SW 1271 (cell line): ENCODE data around the gene DCHS1.

Experiments
- DNase-seq, 2 experiments: peaks; one replicate each; lab custom pipeline; 2025; lab: John Stamatoyannopoulos, UW

Gene DCHS1

GRCh38 chr11:6646071-6646470 is 9.5 kb downstream of the DCHS1 start:
- DNase-seq, result no peak

GRCh38 chr11:6642957-6643356 is 12.7 kb downstream of the DCHS1 start:
- DNase-seq, result no peak

GRCh38 chr11:6640985-6641701 is 14.5 kb downstream of the DCHS1 start:
- DNase-seq, result no peak

DNA sequence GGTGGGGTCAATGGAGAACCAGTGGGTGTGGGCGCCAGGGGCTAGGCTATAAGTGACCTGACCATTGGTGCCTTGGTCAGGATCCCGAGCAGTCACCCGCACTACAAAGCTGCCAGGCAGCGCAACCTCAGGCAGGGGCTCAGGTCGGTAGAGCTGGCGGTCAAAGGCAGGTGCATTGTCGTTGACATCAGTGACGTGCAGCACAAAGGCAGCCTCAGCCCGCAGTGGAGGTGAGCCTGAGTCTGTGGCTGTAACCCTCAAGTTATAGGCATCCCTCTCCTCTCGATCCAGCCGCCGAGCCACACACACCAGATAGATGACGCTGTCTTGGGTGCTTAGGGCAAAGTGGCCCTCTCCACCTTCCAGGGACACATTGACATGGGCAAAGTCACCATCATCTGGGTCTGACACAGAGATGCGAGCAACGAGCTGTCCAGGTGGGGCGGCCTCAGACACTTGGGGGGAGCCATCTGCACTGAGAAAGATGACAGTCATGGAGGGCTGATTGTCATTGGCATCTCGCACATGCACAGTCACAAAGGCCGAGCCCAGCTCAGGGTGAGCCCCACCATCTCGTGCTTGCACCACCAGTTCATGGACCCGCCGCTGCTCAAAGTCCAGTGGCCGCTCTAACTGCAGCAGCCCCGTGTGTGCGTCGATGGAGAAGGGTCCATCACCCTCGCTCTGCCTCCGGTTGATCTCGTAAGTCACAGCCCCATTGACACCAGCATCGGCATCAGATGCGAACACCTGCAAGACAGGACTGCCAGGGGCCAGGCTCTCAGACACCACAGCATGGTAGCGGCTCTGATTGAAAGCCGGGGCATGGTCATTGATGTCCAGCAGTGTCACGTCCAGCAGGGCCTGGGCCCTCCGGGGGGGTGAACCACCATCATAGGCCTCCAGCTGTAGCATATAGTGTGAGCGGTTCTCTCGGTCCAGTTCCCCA is 15.3 kb downstream of the DCHS1 start:
- no peak for DNase-seq

DNA sequence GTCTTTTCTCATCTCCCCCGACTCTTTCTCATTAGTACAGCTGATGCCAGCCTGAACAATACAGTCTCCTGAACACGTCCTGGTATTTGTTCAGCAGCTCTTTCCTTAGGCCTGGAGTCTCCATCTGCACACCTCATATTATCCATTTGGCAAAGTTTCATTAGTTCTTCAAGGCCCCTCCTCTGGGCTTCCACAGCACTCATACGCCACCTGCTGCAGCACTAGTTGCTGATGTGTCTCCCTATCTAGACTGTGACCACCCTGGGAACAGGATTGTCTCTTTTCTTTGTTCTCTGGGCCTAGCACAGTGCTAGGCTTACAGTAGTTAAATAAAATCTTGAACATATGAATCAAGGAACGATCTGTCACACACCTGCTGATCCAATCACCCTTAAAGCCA is 17.2 kb downstream of the DCHS1 start:
- no peak for DNase-seq

- no peak for DNase-seq
Observed at GRCh38 chr11:6637871-6638270, 17.7 kb downstream of the DCHS1 start.

GRCh38 chr11:6636480-6636879 is 19.1 kb downstream of the DCHS1 start:
- DNase-seq, result no peak

- DNase-seq, result no peak
Observed at GRCh38 chr11:6635082-6635932, 20.3 kb downstream of the DCHS1 start.

DNA sequence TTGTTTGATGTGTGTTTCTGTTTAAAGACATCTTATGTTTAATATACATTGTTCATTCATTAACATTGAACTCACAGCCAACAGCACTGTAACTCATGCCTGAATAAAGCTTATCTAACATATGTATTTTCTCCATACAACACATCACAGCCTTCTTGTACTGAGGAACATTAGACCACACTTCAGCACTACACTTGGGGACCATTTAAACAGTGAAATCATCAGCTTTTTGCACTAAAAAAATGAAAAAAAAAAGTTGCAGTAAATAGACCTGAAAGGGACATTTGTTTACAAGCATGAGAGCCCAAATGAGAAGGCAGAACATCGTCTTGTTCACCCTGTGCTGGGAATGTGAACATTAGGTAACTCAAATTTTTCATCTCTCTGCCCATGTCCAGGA is 21.1 kb downstream of the DCHS1 start:
- DNase-seq, result no peak

DNA sequence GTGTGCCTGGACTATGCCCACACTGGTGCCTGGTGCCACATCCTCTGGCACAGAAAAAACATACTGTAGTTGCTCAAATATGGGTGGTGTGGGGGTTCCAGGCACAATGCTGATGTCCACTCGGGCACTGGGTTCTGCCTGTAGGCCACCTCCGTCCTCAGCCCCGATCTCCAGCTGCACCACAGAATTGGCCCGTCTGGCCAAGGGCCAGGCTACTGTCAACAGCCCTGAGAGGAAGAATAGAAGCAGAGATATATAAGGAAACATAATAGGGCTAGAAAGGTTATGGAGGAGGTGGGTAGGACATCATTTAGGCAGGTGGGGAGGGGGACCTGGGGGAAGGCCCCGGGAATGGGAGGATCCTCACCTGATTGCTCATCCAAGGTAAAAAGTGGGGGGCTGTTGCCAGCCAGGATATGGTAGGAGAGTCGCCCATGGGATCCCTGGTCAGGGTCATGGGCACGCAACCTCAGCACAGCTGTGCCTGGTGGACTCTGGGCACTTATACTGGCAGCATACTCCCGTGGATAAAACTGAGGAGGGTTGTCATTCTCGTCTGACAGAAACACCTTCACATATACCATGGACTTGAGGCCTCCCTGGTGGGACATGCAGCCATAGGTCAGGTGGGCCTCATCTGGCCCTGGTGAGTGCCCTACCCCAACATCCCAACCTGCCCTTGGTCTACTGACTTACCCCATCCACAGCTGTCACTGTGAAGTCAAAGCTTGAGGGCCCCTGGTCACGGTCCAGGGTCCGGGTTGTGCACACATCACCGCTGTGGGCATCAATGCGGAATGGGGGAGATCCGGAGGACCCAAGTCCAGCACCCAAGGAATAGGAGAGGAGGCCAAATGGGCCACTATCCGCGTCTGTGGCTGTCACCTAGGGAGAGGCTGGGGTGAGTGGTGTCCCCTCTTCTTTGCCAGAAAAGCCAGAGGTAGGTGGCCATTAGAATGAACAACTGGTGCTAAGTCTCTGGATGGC is 21.9 kb downstream of the DCHS1 start:
- DNase-seq, result no peak

DNA sequence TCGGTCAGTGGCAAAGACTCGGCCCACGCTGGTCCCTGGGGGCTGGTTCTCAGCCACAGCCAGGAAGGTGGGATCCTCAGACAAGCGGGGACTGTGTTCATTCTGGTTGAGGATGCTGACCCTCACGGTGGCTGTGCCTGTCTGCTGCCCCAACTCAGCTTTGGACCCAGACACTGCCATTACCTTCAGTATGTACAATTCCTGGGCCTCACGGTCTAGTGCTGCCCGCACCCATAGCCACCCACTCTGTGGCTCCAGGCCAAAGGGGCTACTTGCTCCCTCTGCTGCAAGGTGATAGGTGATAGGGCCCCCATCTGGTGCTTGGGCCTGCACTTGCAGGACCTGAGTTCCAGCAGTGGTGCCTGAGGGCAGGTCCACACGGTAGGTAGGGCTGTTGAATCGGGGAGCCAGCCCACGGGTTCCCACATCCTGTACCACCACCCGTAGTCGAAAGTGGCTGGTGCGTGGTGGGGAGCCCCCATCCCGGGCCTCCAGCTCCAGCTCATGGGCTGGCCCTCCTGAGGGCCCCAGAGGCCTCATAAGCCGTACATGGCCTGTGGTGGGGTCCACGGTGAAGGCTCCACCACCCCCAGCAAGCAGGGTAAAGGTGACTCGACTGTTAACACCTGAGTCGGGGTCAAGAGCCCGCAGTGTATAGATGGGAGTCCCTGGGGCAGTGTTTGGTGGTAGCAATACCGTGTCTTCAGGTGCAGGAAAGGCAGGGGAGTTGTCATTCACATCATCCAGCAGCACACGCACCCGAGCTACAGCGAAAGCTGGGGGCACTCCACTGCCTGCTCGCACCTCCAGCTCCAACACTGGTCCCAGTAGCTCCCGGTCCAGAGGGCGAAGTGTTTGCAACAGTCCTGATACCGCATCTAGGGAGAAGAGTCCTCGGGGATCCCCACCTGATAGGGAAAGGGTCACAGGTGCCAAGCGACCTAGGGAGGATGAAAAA is 23.2 kb downstream of the DCHS1 start:
- DNase-seq, result no peak

DNA sequence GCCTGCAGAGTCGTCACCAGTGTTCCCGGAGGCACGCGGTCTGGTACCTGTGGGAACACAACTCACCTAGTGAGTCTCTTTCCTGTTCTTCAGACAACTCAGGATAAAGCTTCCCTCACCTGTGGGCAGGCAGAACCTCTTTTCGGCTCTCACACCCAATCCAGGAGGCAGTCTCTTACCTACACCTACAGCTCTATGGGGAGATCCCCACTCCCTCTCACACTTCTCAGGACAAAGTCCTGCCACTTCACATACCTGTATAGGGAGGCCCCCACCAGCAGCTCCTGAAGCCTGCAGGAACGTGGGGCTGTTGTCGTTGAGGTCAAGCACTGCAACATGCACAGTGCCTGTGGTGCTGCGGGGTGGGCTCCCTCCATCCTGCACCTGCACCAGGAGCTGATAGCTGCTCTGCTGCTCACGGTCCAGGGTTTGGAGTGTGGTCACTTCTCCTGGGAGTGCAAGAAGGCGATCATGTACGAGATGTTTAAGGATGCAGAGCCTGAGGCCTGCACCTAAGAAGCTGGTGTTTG is 24.2 kb downstream of the DCHS1 start:
- no peak for DNase-seq

GRCh38 chr11:6630632-6631291 is 24.8 kb downstream of the DCHS1 start:
- DNase-seq, result no peak

DNA sequence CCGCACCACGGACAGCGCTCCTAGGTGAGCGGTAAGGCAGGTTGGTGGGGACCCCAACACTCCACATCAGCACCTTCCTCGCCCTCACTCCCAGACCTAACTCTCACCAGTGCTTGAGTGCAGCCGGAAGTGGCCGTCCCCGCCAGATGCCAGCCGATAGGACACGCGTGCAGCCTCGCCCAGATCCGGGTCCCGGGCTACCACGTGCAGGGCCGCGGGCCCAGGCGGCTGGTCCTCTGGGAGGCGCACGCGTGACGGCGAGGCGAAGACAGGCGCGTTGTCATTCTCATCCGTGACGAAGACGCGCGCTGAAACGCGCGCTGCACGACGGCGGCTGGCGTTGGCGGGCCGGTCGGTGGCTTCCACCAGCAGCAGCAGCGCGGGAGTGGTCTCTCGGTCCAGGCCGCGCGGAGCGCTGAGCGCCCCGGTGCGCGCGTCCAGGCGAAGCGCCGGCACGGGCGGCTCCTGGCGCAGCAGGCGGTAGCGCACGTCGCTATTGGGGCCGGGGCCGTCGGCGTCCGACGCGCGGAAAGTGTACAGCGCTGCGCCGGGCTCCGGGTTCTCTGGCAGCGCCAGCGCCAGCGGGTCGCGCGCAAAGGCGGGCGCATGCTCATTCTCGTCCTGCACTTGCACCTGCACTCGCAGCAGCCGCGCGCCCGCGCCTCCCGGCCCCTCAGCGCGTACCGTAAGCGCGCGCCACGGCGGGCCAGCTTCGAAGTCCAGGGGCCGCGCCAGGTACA is 25.5 kb downstream of the DCHS1 start:
- no peak for DNase-seq

- no peak for DNase-seq
Observed at GRCh38 chr11:6629573-6629891, 26.1 kb downstream of the DCHS1 start.

GRCh38 chr11:6628526-6628925 is 27.1 kb downstream of the DCHS1 start:
- no peak for DNase-seq

GRCh38 chr11:6627762-6628241 is 27.8 kb downstream of the DCHS1 start:
- no peak for DNase-seq
